Neural cell (in vitro differentiated cells): ENCODE results near the gene APOBEC3A. TPM values are rescaled to one million over a fixed set of nuclear protein-coding genes. Genes with fewer than 3 reads are reported as not detected.

Experiments
- H2AFZ ChIP-seq: fragments of 200-600, 300-800 bp; sonication (generic), shearing (Covaris generic); 2 replicates; pipeline ENCODE4 v1.6.0; 2014; ENCODE audit warnings: low read depth, mild to moderate bottlenecking, antibody characterized with exemption, low read length, moderate library complexity
- H3F3A ChIP-seq: fragments of 200-600 bp; shearing (Covaris generic); 2 replicates; pipeline ENCODE4 v1.6.1; 2016; ENCODE audit warnings: mild to moderate bottlenecking, moderate library complexity, mixed read lengths, antibody characterized with exemption, low read length; ENCODE audit not compliant: insufficient read depth, poor library complexity, severe bottlenecking
- H3K27ac ChIP-seq: fragments of 200-600, 300-800 bp; sonication (generic), shearing (Covaris generic); 2 replicates; pipeline ENCODE4 v1.5.1; 2014; ENCODE audit warnings: mild to moderate bottlenecking, low read length, moderate library complexity
- H3K27me3 ChIP-seq: fragments of 300-800, 200-600 bp; sonication (generic), shearing (Covaris generic); 2 replicates; pipeline ENCODE4 v1.6.0; 2014; ENCODE audit warnings: mild to moderate bottlenecking, low read depth, low read length, moderate library complexity; ENCODE audit not compliant: insufficient read depth
- H3K36me3 ChIP-seq: fragments of 300-800, 200-600 bp; sonication (generic), shearing (Covaris generic); 2 replicates; pipeline ENCODE4 v1.5.1; 2014; ENCODE audit warnings: mild to moderate bottlenecking, antibody characterized with exemption, low read length, moderate library complexity; ENCODE audit not compliant: insufficient read depth
- H3K4me2 ChIP-seq: fragments of 300-800, 200-600 bp; sonication (generic), shearing (Covaris generic); 2 replicates; pipeline ENCODE4 v1.6.0; 2014; ENCODE audit warnings: mild to moderate bottlenecking, low read length
- H3K4me3 ChIP-seq: fragments of 300-800, 200-600 bp; sonication (generic), shearing (Covaris generic); 2 replicates; pipeline ENCODE4 v1.5.1; 2014; ENCODE audit warnings: mild to moderate bottlenecking, low read length, moderate library complexity
- H3K79me2 ChIP-seq: fragments of 200-600 bp; shearing (Covaris generic); replicated peaks from 2 replicates; pipeline ENCODE4 v1.6.0; 2014; ENCODE audit warnings: mild to moderate bottlenecking, low read length, moderate library complexity; ENCODE audit not compliant: insufficient read depth
- H3K9ac ChIP-seq: fragments of 300-800, 200-600 bp; sonication (generic), shearing (Covaris generic); 2 replicates; pipeline ENCODE4 v1.6.1; 2016; ENCODE audit warnings: mild to moderate bottlenecking, low read length, mixed read lengths
- H3K9me2 ChIP-seq: fragments of 200-600 bp; shearing (Covaris generic); 2 replicates; pipeline ENCODE4 v1.6.1; 2016; ENCODE audit warnings: mild to moderate bottlenecking, low read length, mixed read lengths; ENCODE audit not compliant: insufficient read depth
- H3K9me3 ChIP-seq: fragments of 200-600, 300-800 bp; sonication (generic), shearing (Covaris generic); 2 replicates; pipeline ENCODE4 v1.6.1; 2016; ENCODE audit warnings: mild to moderate bottlenecking, mixed run types, low read length, moderate library complexity, mixed read lengths
- H4K20me1 ChIP-seq: fragments of 200-600 bp; shearing (Covaris generic); 2 replicates; pipeline ENCODE4 v1.6.1; 2016; ENCODE audit warnings: mild to moderate bottlenecking, mixed run types; ENCODE audit not compliant: insufficient read depth
- CTCF ChIP-seq: fragments of 450-650 bp; IDR thresholded peaks from 2 replicates; pipeline ENCODE4 v1.5.1; 2014; ENCODE audit warnings: antibody characterized with exemption, mild to moderate bottlenecking, moderate library complexity; ENCODE audit not compliant: poor library complexity, severe bottlenecking
- EP300 ChIP-seq: fragments of 450-650 bp; conservative IDR thresholded peaks from 2 replicates; pipeline ENCODE4 v1.6.1; 2014; ENCODE audit warnings: antibody characterized with exemption, mild to moderate bottlenecking, moderate library complexity; ENCODE audit not compliant: poor library complexity, severe bottlenecking
- EZH2 ChIP-seq: fragments of 200-600, 300-800 bp; shearing (Covaris generic), sonication (generic); IDR thresholded peaks from 2 replicates; pipeline ENCODE4 v1.6.1; 2014; ENCODE audit warnings: antibody characterized with exemption, low read length, borderline replicate concordance, mild to moderate bottlenecking; ENCODE audit not compliant: insufficient read depth, poor library complexity, severe bottlenecking
- MXI1 ChIP-seq: fragments of 450-650 bp; conservative IDR thresholded peaks from 2 replicates; pipeline ENCODE4 v1.6.1; 2014; ENCODE audit warnings: antibody characterized with exemption, mild to moderate bottlenecking; ENCODE audit not compliant: poor library complexity, severe bottlenecking
- POLR2AphosphoS5 ChIP-seq: IDR thresholded peaks from 2 replicates; pipeline ENCODE4 v1.6.1; 2012
- RAD21 ChIP-seq: fragments of 450-650 bp; conservative IDR thresholded peaks from 2 replicates; pipeline ENCODE4 v1.6.1; 2014; ENCODE audit warnings: antibody characterized with exemption, mild to moderate bottlenecking, moderate library complexity
- REST ChIP-seq: IDR thresholded peaks from 2 replicates; pipeline ENCODE4 v1.6.1; 2012; ENCODE audit warnings: borderline replicate concordance
- SMC3 ChIP-seq: fragments of 450-650 bp; conservative IDR thresholded peaks from 2 replicates; pipeline ENCODE4 v1.6.1; 2014; ENCODE audit warnings: antibody characterized with exemption, mild to moderate bottlenecking, moderate library complexity; ENCODE audit not compliant: poor library complexity
- TAF1 ChIP-seq: IDR thresholded peaks from 2 replicates; pipeline ENCODE4 v1.6.1; 2012; ENCODE audit warnings: low read depth
- polyA plus RNA-seq: library from polyadenylated mRNA; depleted of rRNA; stranded (reverse); fragments of >200 nt; gene quantifications from 2 replicates; pipeline ENCODE4 v1.2.3, GENCODE V29; 2014

The APOBEC3A gene
- polyA plus RNA-seq, 1 donor from 2014 or later = not detected

- Histone ChIP-seq H3K4me3 (no peak overlapping the region), H3K9me3 (no peaks in the 10 kb centered on the region), H2AFZ (no peak overlapping the region), H3K27ac (no peak overlapping the region), H3F3A (no peaks in the 10 kb centered on the region), H3K36me3 (no peaks in the 10 kb centered on the region), H4K20me1 (no peaks in the 10 kb centered on the region), H3K9ac (no peak overlapping the region), H3K79me2 (no peaks in the 10 kb centered on the region), H3K4me2 (no peak overlapping the region), H3K9me2 (no peaks in the 10 kb centered on the region), H3K27me3 (no peaks in the 10 kb centered on the region)
- no peak for TF ChIP-seq TAF1
- TF ChIP-seq POLR2AphosphoS5 = no peak
- no peak for TF ChIP-seq REST
- TF ChIP-seq CTCF = no peak
- no peak for TF ChIP-seq EZH2
- no peak for TF ChIP-seq MXI1
- TF ChIP-seq RAD21 = no peak
- no peak for TF ChIP-seq SMC3
- TF ChIP-seq EP300 = no peak
These were observed 18.5 kb upstream of the APOBEC3A start for GRCh38 chr22:38938925-38939324.

- TF ChIP-seq RAD21 (no peak), REST (no peak), MXI1 (no peak)
- Histone ChIP-seq H3F3A (no peaks in the 10 kb centered on the region), H3K9ac (no peak overlapping the region), H3K27ac (no peak overlapping the region), H3K79me2 (no peaks in the 10 kb centered on the region), H3K27me3 (no peaks in the 10 kb centered on the region), H2AFZ (no peak overlapping the region), H3K4me2 (no peak overlapping the region), H3K4me3 (no peak overlapping the region), H4K20me1 (no peaks in the 10 kb centered on the region), H3K9me2 (no peaks in the 10 kb centered on the region), H3K9me3 (no peaks in the 10 kb centered on the region), H3K36me3 (no peaks in the 10 kb centered on the region)
These were observed 16.5 kb upstream of the APOBEC3A start for GRCh38 chr22:38940811-38941384.
